ENCODE data around the gene FKBP11. TPM values are rescaled to one million over a fixed set of nuclear protein-coding genes. Genes with fewer than 3 reads are reported as not detected.

The FKBP11 gene
- total and polyA plus RNA-seq, 2 experiments from 2014 or later = 29.5 to 94.9 TPM

DNA sequence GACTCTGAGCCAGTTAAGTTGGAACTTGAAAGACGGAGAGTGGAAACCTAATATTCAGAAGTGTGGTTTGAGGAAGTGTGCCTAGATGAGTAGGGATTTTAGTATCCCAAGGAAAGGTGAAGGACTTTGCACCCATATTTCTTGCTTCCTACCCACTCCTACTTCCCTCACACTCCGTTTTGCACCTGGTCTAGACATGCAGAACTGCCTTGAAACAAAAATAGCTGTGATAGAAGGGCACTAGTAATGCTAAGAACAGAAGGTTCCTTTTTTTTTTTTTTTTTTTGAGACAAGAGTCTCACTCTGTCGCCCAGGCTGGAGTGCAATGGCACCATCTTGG, 32.7 kb upstream of the FKBP11 start:
- H3K27ac Mint-ChIP-seq = peak overlapping the region; percentile 97
- Histone ChIP-seq H3K9me2 (ENCODE audit: insufficient read depth) (no peaks in the 10 kb centered on the region), H4K20me1 (replicated peaks; ENCODE audit: insufficient read depth) (peaks cover 30% of the 10 kb centered on the region), H3K4me1 (ENCODE audit: insufficient read depth) (peaks cover 15% of the 10 kb centered on the region), H3K27me3 (ENCODE audit: insufficient read depth) (no peaks in the 10 kb centered on the region), H3K79me2 (replicated peaks; ENCODE audit: insufficient read depth) (peaks cover 38% of the 10 kb centered on the region), H3K27ac (ENCODE audit: low read depth) (peak overlapping the region; percentile 88), H3K4me2 (peak overlapping the region; percentile 88), H3F3A (replicated peaks; ENCODE audit: low read depth) (0 out of 2 replicates have a peak, but pooled peaks cover 2% of the 10 kb centered on the region), H3K36me3 (ENCODE audit: insufficient read depth) (peaks cover 8% of the 10 kb centered on the region; the same call in 1 of the 2 replicates), H3K4me3 (peak overlapping the region; percentile 87), H2AFZ (peak overlapping the region; percentile 99)
- DNase-seq (ENCODE audit: low spot score) (no peak), ATAC-seq (no peak)
- H3K36me3 Mint-ChIP-seq (ENCODE audit: low read depth) = peaks cover 25% of the 10 kb centered on the region
- no peaks in the 10 kb centered on the region; the same call in 2 of the 3 replicates for H3K9me3 Mint-ChIP-seq
- peaks cover 17% of the 10 kb centered on the region for H3K27me3 Mint-ChIP-seq (ENCODE audit: insufficient read depth, low read depth, poor library complexity)
- TF ChIP-seq CREB1 (CRISPR knock-in tag; IDR thresholded peaks at IDR 0.05; ENCODE audit: low read depth) (no peak), NANOG (IDR thresholded peaks at IDR 0.05; ENCODE audit: borderline replicate concordance) (no peak), EZH2phosphoT487 (IDR thresholded peaks at IDR 0.05; ENCODE audit: unreplicated experiment) (no peak), ZNF114 (CRISPR knock-in tag; IDR thresholded peaks at IDR 0.05) (no peak), JUNB (IDR thresholded peaks at IDR 0.05; ENCODE audit: unreplicated experiment) (no peak), POLR2AphosphoS5 (IDR thresholded peaks at IDR 0.05; ENCODE audit: low read depth) (no peak), STAT1 (IDR thresholded peaks at IDR 0.05; ENCODE audit: unreplicated experiment) (no peak), ZNF331 (CRISPR knock-in tag; IDR thresholded peaks at IDR 0.05; ENCODE audit: low read depth) (no peak), EZH2 (IDR thresholded peaks at IDR 0.05; ENCODE audit: low read depth, unreplicated experiment) (no peak)
- TF ChIP-seq, protein P1, sequence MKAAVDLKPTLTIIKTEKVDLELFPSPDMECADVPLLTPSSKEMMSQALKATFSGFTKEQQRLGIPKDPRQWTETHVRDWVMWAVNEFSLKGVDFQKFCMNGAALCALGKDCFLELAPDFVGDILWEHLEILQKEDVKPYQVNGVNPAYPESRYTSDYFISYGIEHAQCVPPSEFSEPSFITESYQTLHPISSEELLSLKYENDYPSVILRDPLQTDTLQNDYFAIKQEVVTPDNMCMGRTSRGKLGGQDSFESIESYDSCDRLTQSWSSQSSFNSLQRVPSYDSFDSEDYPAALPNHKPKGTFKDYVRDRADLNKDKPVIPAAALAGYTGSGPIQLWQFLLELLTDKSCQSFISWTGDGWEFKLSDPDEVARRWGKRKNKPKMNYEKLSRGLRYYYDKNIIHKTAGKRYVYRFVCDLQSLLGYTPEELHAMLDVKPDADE (IDR thresholded peaks at IDR 0.05) = no peak
- TF ChIP-seq, protein P2, sequence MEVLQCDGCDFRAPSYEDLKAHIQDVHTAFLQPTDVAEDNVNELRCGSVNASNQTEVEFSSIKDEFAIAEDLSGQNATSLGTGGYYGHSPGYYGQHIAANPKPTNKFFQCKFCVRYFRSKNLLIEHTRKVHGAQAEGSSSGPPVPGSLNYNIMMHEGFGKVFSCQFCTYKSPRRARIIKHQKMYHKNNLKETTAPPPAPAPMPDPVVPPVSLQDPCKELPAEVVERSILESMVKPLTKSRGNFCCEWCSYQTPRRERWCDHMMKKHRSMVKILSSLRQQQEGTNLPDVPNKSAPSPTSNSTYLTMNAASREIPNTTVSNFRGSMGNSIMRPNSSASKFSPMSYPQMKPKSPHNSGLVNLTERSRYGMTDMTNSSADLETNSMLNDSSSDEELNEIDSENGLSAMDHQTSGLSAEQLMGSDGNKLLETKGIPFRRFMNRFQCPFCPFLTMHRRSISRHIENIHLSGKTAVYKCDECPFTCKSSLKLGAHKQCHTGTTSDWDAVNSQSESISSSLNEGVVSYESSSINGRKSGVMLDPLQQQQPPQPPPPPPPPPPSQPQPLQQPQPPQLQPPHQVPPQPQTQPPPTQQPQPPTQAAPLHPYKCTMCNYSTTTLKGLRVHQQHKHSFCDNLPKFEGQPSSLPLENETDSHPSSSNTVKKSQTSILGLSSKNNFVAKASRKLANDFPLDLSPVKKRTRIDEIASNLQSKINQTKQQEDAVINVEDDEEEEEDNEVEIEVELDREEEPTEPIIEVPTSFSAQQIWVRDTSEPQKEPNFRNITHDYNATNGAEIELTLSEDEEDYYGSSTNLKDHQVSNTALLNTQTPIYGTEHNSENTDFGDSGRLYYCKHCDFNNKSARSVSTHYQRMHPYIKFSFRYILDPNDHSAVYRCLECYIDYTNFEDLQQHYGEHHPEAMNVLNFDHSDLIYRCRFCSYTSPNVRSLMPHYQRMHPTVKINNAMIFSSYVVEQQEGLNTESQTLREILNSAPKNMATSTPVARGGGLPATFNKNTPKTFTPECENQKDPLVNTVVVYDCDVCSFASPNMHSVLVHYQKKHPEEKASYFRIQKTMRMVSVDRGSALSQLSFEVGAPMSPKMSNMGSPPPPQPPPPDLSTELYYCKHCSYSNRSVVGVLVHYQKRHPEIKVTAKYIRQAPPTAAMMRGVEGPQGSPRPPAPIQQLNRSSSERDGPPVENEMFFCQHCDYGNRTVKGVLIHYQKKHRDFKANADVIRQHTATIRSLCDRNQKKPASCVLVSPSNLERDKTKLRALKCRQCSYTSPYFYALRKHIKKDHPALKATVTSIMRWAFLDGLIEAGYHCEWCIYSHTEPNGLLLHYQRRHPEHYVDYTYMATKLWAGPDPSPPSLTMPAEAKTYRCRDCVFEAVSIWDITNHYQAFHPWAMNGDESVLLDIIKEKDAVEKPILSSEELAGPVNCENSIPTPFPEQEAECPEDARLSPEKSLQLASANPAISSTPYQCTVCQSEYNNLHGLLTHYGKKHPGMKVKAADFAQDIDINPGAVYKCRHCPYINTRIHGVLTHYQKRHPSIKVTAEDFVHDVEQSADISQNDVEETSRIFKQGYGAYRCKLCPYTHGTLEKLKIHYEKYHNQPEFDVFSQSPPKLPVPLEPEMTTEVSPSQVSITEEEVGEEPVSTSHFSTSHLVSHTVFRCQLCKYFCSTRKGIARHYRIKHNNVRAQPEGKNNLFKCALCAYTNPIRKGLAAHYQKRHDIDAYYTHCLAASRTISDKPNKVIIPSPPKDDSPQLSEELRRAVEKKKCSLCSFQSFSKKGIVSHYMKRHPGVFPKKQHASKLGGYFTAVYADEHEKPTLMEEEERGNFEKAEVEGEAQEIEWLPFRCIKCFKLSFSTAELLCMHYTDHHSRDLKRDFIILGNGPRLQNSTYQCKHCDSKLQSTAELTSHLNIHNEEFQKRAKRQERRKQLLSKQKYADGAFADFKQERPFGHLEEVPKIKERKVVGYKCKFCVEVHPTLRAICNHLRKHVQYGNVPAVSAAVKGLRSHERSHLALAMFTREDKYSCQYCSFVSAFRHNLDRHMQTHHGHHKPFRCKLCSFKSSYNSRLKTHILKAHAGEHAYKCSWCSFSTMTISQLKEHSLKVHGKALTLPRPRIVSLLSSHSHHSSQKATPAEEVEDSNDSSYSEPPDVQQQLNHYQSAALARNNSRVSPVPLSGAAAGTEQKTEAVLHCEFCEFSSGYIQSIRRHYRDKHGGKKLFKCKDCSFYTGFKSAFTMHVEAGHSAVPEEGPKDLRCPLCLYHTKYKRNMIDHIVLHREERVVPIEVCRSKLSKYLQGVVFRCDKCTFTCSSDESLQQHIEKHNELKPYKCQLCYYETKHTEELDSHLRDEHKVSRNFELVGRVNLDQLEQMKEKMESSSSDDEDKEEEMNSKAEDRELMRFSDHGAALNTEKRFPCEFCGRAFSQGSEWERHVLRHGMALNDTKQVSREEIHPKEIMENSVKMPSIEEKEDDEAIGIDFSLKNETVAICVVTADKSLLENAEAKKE (CRISPR knock-in tag; IDR thresholded peaks at IDR 0.05) = no peak
- TF ChIP-seq, protein P3, sequence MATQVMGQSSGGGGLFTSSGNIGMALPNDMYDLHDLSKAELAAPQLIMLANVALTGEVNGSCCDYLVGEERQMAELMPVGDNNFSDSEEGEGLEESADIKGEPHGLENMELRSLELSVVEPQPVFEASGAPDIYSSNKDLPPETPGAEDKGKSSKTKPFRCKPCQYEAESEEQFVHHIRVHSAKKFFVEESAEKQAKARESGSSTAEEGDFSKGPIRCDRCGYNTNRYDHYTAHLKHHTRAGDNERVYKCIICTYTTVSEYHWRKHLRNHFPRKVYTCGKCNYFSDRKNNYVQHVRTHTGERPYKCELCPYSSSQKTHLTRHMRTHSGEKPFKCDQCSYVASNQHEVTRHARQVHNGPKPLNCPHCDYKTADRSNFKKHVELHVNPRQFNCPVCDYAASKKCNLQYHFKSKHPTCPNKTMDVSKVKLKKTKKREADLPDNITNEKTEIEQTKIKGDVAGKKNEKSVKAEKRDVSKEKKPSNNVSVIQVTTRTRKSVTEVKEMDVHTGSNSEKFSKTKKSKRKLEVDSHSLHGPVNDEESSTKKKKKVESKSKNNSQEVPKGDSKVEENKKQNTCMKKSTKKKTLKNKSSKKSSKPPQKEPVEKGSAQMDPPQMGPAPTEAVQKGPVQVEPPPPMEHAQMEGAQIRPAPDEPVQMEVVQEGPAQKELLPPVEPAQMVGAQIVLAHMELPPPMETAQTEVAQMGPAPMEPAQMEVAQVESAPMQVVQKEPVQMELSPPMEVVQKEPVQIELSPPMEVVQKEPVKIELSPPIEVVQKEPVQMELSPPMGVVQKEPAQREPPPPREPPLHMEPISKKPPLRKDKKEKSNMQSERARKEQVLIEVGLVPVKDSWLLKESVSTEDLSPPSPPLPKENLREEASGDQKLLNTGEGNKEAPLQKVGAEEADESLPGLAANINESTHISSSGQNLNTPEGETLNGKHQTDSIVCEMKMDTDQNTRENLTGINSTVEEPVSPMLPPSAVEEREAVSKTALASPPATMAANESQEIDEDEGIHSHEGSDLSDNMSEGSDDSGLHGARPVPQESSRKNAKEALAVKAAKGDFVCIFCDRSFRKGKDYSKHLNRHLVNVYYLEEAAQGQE (IDR thresholded peaks at IDR 0.05; ENCODE audit: unreplicated experiment) = no peak
- TF ChIP-seq, protein P4, sequence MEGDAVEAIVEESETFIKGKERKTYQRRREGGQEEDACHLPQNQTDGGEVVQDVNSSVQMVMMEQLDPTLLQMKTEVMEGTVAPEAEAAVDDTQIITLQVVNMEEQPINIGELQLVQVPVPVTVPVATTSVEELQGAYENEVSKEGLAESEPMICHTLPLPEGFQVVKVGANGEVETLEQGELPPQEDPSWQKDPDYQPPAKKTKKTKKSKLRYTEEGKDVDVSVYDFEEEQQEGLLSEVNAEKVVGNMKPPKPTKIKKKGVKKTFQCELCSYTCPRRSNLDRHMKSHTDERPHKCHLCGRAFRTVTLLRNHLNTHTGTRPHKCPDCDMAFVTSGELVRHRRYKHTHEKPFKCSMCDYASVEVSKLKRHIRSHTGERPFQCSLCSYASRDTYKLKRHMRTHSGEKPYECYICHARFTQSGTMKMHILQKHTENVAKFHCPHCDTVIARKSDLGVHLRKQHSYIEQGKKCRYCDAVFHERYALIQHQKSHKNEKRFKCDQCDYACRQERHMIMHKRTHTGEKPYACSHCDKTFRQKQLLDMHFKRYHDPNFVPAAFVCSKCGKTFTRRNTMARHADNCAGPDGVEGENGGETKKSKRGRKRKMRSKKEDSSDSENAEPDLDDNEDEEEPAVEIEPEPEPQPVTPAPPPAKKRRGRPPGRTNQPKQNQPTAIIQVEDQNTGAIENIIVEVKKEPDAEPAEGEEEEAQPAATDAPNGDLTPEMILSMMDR (conservative IDR thresholded peaks at IDR 0.05; ENCODE audit: low read depth in 2 of 2) = no peak
- H3K4me1 Mint-ChIP-seq = peaks cover 27% of the 10 kb centered on the region
- H3K4me3 Mint-ChIP-seq = peak overlapping the region; percentile 97

Measured in GM23338 (cell line).